Measurements from ENCODE around the gene DMTF1.
A peak's percentile ranks its signal among the peaks of the same experiment; 100 is the strongest.
"Not testable (repeated sequence)": the region's sequence is repeated elsewhere in the genome, so short reads cannot be mapped to it uniquely, and the experiment has no call there.

Gene DMTF1, protein sequence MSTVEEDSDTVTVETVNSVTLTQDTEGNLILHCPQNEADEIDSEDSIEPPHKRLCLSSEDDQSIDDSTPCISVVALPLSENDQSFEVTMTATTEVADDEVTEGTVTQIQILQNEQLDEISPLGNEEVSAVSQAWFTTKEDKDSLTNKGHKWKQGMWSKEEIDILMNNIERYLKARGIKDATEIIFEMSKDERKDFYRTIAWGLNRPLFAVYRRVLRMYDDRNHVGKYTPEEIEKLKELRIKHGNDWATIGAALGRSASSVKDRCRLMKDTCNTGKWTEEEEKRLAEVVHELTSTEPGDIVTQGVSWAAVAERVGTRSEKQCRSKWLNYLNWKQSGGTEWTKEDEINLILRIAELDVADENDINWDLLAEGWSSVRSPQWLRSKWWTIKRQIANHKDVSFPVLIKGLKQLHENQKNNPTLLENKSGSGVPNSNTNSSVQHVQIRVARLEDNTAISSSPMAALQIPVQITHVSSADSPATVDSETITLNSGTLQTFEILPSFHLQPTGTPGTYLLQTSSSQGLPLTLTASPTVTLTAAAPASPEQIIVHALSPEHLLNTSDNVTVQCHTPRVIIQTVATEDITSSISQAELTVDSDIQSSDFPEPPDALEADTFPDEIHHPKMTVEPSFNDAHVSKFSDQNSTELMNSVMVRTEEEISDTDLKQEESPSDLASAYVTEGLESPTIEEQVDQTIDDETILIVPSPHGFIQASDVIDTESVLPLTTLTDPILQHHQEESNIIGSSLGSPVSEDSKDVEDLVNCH

DNA sequence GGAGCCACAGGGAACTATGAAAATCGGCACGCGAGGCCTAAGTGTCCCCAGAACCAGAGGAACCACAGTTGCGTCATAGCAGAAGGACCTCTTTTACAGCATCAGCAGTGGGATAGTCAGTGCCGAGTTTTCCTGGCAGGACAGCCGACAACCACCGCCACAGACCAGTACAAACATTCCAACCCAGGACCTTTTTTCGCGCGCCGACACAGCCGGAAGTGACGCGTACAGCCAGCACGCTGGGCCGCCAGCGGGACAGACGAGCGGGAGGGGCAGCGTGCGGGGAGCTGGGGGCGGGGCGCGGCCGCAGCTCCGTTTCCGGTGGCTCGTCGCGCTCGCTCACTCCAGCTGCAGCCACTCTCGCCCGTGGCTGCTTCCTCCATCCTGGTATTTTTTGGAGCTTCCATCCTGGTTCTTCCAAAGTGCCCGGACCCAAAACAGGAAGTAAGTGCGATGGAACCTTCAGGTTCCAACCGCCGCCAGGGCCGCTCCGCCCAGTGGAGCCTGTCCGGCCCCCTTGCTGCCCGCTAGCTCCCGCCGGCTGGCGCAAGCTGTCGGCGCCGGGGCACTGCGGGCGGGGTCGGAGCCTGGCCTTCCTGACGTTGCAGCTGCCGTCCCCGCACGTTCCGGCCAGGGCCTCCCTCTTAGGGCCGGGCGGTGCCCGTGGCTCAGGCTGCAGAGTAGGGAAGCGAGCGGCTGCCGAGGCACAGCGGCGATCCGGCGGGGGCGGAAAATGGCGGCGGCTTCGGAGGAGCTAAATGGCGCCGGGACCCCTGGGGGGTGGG, at the start of gene DMTF1:
Gene DMTF1 (plus strand): TSS at position 342 of the 785 bp plus-strand sequence. CDS start 12,489 bp downstream, outside the sequence.
- no peak for TF ChIP-seq JUND (IDR thresholded peaks at IDR 0.05; ENCODE audit: low read depth)
- in situ Hi-C loops (cut with HindIII; ENCODE audit: low pct_unique_long_range_greater_than_20kb, low sequenced_read_pairs) = no loop called here
- DNase-seq (ENCODE audit: low read depth in 1 of 2, low spot score in 1 of 2) = peak; percentile 91 to 98

DNA sequence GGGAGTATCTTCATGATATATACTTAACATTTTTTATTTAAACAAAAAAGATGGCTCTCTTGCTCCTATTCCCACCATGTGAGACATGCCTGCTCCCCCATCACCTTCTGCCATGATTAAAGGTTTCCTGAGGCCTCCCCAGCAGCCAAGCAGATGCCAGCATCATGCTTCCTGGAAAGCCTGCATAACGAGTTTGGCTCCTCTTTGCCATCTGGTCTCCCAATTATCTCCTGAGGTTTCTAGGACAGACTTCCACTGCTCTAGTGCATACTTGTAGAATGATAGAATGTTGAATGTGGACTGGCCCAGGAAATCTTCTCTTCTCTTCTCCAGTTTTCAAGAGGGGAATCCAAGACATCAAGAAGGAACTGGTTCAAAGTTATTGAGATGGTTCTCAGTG, 46.9 kb upstream of the DMTF1 start:
- TF ChIP-seq JUND (IDR thresholded peaks at IDR 0.05; ENCODE audit: low read depth) = no peak
- DNase-seq (ENCODE audit: low read depth in 1 of 2, low spot score in 1 of 2) = peak in 1 of 2 experiments; percentile 19
- in situ Hi-C loops (cut with HindIII; ENCODE audit: low pct_unique_long_range_greater_than_20kb, low sequenced_read_pairs) = no loop called here

DNA sequence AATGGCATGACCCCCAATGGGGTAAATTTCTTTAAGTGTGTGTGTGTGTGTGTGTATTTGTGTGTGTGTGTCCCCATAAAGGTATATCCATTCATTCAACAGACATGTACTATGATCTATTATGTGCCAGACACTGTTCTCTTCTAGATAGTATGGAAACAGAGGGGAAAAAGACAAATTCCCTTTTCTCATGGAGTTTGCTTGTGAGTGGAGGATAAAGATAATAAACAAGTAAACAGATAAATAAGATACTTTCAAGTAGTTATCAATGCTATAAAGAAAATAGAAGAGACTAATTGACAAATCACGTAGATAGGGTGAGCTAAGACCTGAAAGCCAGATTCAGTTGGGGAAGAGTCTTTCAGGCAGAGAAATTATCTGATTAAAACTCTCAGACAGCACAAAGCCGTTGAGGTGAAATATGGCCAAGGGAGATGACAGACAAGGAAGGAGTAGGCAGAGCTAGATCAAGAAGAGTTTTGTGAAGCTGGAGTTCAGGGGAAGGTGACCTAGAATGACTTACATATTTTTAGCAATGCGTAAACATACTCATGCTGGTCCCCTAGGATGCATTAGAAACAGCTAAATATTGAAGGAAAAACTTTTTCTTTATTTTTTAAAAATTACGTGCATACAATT, 45.2 kb upstream of the DMTF1 start:
- DNase-seq (ENCODE audit: low read depth in 1 of 2, low spot score in 1 of 2) = no peak
- in situ Hi-C loops (cut with HindIII; ENCODE audit: low pct_unique_long_range_greater_than_20kb, low sequenced_read_pairs) = no loop called here
- TF ChIP-seq JUND (IDR thresholded peaks at IDR 0.05; ENCODE audit: low read depth) = no peak

DNA sequence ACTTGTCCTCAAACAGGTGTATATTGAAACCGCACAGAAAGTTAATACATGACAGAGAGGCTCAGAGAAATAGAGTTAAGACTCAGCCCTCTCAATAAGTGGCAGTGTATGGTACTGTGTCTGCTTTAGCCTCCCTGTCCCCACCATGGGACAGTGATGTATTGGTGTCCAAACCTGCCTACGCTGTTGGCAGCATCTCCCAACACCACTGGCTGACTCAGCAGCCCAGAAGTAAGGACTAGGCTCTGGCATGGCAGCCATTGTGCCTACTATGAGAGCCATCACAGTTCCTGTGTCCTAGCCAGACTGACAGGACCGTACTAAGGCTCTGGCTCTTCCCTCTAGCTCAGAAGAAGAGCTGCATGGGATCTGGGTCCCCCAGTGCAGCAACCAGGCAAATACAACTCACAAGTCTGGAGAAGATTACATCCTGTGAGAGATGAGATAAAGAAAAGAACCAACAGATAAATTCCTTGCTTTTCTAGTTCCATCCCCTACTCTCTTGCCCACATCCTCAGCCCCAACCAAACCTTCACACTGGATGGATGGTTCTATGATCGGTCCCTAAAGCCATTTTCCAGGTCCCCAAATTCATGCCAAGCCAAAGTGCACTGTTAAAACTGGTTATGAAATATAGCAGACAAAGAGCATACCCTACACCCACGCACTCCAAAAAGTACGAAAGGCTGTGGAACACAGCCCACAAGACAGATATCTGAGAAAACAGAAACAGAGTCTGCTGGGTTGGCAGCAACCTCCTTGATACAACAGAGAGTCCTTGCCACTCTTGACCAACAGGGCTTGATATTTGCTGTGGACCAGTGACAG, 44.1 kb upstream of the DMTF1 start:
- in situ Hi-C loops (cut with HindIII; ENCODE audit: low pct_unique_long_range_greater_than_20kb, low sequenced_read_pairs) = no loop called here
- DNase-seq (ENCODE audit: low read depth in 1 of 2, low spot score in 1 of 2) = no peak
- TF ChIP-seq JUND (IDR thresholded peaks at IDR 0.05; ENCODE audit: low read depth) = no peak

DNA sequence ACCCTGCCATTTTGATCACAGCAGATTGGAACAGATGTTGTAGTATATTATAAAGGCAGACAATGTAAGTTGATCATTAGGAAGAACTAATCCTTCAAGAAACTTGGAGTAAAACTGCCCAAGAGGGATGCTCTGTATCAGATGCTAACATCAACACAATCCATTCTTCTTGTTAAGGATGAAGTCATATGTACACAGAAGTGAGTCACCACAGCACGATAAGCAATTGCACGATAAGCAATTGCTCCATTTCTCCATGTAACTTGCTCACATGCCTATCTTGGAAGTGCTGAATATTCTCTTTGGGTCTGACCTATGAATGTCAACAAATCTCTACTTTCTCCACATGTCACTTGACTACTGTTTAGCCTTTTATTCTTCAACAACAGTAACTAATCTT, 41.5 kb upstream of the DMTF1 start:
- no peak for DNase-seq (ENCODE audit: low read depth in 1 of 2, low spot score in 1 of 2)
- TF ChIP-seq JUND (IDR thresholded peaks at IDR 0.05; ENCODE audit: low read depth) = no peak
- in situ Hi-C loops (cut with HindIII; ENCODE audit: low pct_unique_long_range_greater_than_20kb, low sequenced_read_pairs) = no loop called here

DNA sequence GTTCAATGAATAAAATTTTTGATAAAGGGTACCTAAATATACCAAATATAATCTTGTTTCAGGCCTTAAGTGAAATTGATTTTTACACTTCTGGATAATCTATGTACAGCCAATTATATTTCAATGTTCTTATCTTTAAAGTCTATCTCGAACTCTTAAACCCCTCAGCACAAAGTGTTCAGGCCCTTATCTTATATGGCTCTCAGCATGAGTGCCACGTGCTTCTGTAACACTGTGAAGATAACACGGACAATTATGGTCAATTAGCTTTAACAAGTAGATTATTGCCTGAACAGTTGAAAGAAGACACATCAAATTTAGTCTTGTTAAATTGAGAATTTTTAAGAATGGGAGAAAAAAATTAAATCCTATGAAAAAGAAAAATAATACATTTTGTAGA, 40.4 kb upstream of the DMTF1 start:
- TF ChIP-seq JUND (IDR thresholded peaks at IDR 0.05; ENCODE audit: low read depth) = no peak
- in situ Hi-C loops (cut with HindIII; ENCODE audit: low pct_unique_long_range_greater_than_20kb, low sequenced_read_pairs) = no loop called here
- DNase-seq (ENCODE audit: low read depth in 1 of 2, low spot score in 1 of 2) = no peak

DNA sequence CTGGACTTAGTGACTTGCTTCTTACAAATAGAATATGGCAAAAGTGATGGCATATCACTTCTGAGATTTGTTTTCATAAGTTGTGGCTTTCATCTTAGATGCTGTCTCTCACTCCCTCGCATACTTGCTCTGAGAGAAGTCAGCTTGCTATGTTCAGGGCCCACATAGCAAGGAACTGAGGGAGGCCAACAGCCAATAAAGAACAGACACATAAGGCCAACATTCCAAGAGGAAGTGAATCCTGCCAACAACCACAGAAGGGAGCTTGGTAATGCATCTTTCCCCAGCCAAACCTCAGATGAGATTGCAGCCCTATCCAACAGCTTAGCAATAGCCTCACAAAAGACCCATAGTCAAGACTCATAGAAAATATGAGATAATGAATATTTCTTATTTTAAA, 39.2 kb upstream of the DMTF1 start:
- DNase-seq (ENCODE audit: low read depth in 1 of 2, low spot score in 1 of 2) = no peak
- TF ChIP-seq JUND (IDR thresholded peaks at IDR 0.05; ENCODE audit: low read depth) = no peak
- in situ Hi-C loops (cut with HindIII; ENCODE audit: low pct_unique_long_range_greater_than_20kb, low sequenced_read_pairs) = no loop called here

DNA sequence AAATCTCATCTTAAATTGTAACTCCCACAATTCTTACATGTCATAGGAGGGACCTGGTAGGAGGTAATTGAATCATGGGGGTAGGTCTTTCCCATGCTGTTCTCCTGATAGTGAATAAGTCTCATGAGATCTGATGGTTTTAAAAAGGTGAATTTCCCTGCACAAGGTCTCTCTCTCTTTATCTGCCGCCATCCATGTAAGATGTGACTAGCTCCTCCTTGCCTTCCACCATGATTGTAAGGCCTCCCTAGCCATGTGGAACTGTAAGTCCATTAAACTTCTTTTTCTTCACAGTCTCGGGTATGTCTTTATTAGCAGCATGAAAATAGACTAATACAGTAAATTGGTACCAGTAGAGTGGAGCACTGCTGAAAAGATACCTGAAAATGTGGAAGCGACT, 38.3 kb upstream of the DMTF1 start:
- in situ Hi-C loops (cut with HindIII; ENCODE audit: low pct_unique_long_range_greater_than_20kb, low sequenced_read_pairs); DNase-seq (ENCODE audit: low read depth in 1 of 2, low spot score in 1 of 2): not testable (repeated sequence)

DNA sequence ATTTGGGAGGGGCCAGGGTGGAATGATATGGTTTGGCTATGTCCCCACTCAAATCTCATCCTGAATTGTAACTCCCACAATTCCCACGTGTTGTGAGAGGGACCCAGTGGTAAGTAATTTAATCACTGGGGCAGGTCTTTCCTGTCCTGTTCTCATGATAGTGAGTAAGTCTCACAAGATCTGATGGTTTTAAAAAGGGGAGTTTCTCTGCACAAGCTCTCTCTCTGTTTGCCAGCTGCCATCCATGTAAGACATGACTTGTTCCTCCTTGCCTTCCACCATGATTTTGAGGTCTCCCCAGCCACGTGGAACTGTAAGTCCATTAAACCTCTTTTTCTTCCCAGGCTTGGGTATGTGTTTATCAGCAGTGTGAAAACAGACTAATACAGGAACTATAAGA, 36.5 kb upstream of the DMTF1 start:
- in situ Hi-C loops (cut with HindIII; ENCODE audit: low pct_unique_long_range_greater_than_20kb, low sequenced_read_pairs); DNase-seq (ENCODE audit: low read depth in 1 of 2, low spot score in 1 of 2): not testable (repeated sequence)

DNA sequence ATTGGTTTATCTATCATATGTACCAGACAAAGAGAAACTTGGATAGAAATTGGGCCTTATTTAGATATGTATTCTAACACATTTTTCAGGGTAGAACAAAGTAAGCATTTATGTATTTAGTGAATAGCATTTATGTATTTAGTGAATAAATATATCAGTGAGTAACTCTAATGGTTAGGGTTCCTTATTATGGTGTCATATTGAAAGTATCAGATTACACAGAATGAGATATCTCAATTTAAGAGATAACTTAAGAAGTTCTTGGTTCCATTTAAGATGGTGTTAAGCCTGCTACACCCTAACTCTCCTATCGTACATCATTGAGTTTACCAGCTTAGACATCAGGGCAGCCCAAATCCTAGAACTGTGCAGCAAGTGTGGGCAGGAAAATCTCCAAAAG, 35.9 kb upstream of the DMTF1 start:
- in situ Hi-C loops (cut with HindIII; ENCODE audit: low pct_unique_long_range_greater_than_20kb, low sequenced_read_pairs) = no loop called here
- no peak for TF ChIP-seq JUND (IDR thresholded peaks at IDR 0.05; ENCODE audit: low read depth)
- no peak for DNase-seq (ENCODE audit: low read depth in 1 of 2, low spot score in 1 of 2)

DNA sequence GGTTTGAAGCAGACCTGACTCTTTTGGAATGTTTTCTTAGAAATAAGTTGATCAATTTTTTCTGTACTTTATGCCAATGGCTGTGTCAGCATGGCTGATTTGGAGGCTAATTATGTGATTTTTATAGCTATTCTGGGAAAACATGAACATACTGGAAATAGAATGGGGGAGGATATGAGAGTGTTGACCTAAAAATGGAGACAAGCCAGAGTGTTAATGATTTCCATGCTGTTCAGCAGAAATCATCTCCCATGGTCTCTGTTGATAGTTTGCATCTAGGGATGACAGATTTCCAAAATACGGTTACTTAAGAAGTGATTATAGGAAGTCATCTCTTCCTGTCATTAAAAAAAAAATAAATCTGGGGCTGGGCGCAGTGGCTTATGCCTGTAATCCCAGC, 32.7 kb upstream of the DMTF1 start:
- in situ Hi-C loops (cut with HindIII; ENCODE audit: low pct_unique_long_range_greater_than_20kb, low sequenced_read_pairs) = no loop called here
- TF ChIP-seq JUND (IDR thresholded peaks at IDR 0.05; ENCODE audit: low read depth) = no peak
- DNase-seq (ENCODE audit: low read depth in 1 of 2, low spot score in 1 of 2) = no peak

DNA sequence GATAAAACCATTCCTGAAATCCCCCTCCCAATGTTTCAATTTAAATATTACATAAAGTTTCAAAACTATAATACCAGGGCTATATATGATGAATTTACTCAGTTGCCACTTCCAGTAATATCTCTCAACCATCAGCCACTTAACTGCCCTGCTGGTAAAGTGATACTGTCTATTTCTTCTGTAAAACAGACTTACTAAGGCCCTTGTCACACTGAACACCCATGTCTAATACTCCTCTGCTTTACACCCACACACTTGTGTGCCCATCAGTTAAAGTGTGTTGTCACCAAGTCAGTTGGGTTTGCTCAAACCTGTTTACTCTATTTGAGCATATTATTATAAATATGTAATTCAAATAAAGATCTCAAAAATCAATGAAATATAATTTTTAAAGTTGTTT, 29.1 kb upstream of the DMTF1 start:
- in situ Hi-C loops (cut with HindIII; ENCODE audit: low pct_unique_long_range_greater_than_20kb, low sequenced_read_pairs) = no loop called here
- TF ChIP-seq JUND (IDR thresholded peaks at IDR 0.05; ENCODE audit: low read depth) = no peak
- no peak for DNase-seq (ENCODE audit: low read depth in 1 of 2, low spot score in 1 of 2)
